Measurements from ENCODE around the gene FOCAD.

FOCAD gene

GRCh38 chr9:21023861-21024260, 339.8 kb downstream of the FOCAD start:
- TF ChIP-seq CTCF (IDR thresholded peaks at IDR 0.05) = no peak

- TF ChIP-seq CTCF (IDR thresholded peaks at IDR 0.05) = no peak
Measured at GRCh38 chr9:21027295-21027694, 343.2 kb downstream of the FOCAD start.

GRCh38 chr9:21028466-21028865, 344.4 kb downstream of the FOCAD start:
- TF ChIP-seq CTCF (IDR thresholded peaks at IDR 0.05) = no peak

- TF ChIP-seq CTCF (IDR thresholded peaks at IDR 0.05) = no peak
Measured at GRCh38 chr9:21029661-21030060, 345.6 kb downstream of the FOCAD start.

GRCh38 chr9:21030389-21031035, 346.5 kb downstream of the FOCAD start:
- no peak for TF ChIP-seq CTCF (IDR thresholded peaks at IDR 0.05)

GRCh38 chr9:21031091-21031807, 347.2 kb downstream of the FOCAD start, which contains the start of gene HACD4:
Gene HACD4, minus strand, starts transcription at chr9:21031640. Its CDS starts 50 bp downstream, at chr9:21031590.
- no peak for TF ChIP-seq CTCF (IDR thresholded peaks at IDR 0.05)

GRCh38 chr9:21031808-21032183, 347.7 kb downstream of the FOCAD start:
- no peak for TF ChIP-seq CTCF (IDR thresholded peaks at IDR 0.05)

Data from LNCAP (cell line).